Mesenchymal stem cell (in vitro differentiated cells and primary cell): ENCODE measurements around the gene KCNG2.

Source experiments
- DNase-seq: peaks from one replicate; pipeline ENCODE4 v3.0.0-alpha.2; 2013
- H2AFZ ChIP-seq: one replicate; pipeline ENCODE4 v1.6.1; 2013; ENCODE audit warnings: low read depth, mild to moderate bottlenecking, control low read depth, inconsistent platforms, low read length, moderate library complexity
- H2AK5ac ChIP-seq: 2 replicates; pipeline ENCODE4 v1.6.1; 2013; ENCODE audit warnings: low read length, moderate library complexity, mild to moderate bottlenecking, inconsistent platforms; ENCODE audit not compliant: severe bottlenecking
- H2BK120ac ChIP-seq: one replicate; pipeline ENCODE4 v1.6.1; 2013; ENCODE audit warnings: low read depth, mild to moderate bottlenecking, inconsistent platforms, low read length, moderate library complexity
- H2BK12ac ChIP-seq, 2 experiments: one replicate each; pipeline ENCODE4 v1.6.1; 2013; ENCODE audit warnings: inconsistent platforms in 2 of 2, low read length in 2 of 2, mild to moderate bottlenecking in 2 of 2, moderate library complexity in 2 of 2, control low read depth in 1 of 2
- H2BK15ac ChIP-seq: one replicate; pipeline ENCODE4 v1.6.1; 2013; ENCODE audit warnings: mild to moderate bottlenecking, low read depth, inconsistent platforms; ENCODE audit not compliant: poor library complexity, severe bottlenecking
- H2BK5ac ChIP-seq: 2 replicates; pipeline ENCODE4 v1.6.1; 2013; ENCODE audit warnings: low read depth, mild to moderate bottlenecking, low read length, control low read depth, inconsistent platforms; ENCODE audit not compliant: poor library complexity, severe bottlenecking
- H3K14ac ChIP-seq, 2 experiments: one replicate each; pipeline ENCODE4 v1.6.1; 2013; ENCODE audit warnings: inconsistent platforms in 2 of 2, low read length in 2 of 2, control low read depth in 1 of 2, mild to moderate bottlenecking in 1 of 2, moderate library complexity in 1 of 2
- H3K18ac ChIP-seq, 2 experiments: one replicate each; pipeline ENCODE4 v1.6.1; 2013; ENCODE audit warnings: inconsistent platforms in 2 of 2, low read length in 2 of 2, control low read depth in 1 of 2, low read depth in 1 of 2, mild to moderate bottlenecking in 1 of 2
- H3K23ac ChIP-seq, 2 experiments: one replicate each; pipeline ENCODE4 v1.6.1; 2013; ENCODE audit warnings: inconsistent platforms in 2 of 2, low read length in 2 of 2, mild to moderate bottlenecking in 2 of 2, moderate library complexity in 2 of 2, control low read depth in 1 of 2
- H3K27ac ChIP-seq: 2 replicates; pipeline ENCODE4 v1.5.1; 2013; ENCODE audit warnings: mild to moderate bottlenecking, moderate library complexity, low read length, control low read depth, inconsistent platforms; ENCODE audit not compliant: poor library complexity, severe bottlenecking
- H3K27me3 ChIP-seq, 2 experiments: 2 replicates each; pipeline versions ENCODE4 v1.6.1 to v1.7.0; 2013; ENCODE audit warnings: low read length in 2 of 2, mild to moderate bottlenecking in 2 of 2, moderate library complexity in 2 of 2, control low read depth in 1 of 2, inconsistent platforms in 1 of 2; ENCODE audit not compliant: control insufficient read depth in 1 of 2, insufficient read depth in 1 of 2
- H3K36me3 ChIP-seq, 2 experiments: 2 replicates each; pipeline versions ENCODE4 v1.6.1 to v1.7.0; 2013; ENCODE audit warnings: low read length in 2 of 2, control low read depth in 1 of 2, inconsistent platforms in 1 of 2, low read depth in 1 of 2, mild to moderate bottlenecking in 1 of 2; ENCODE audit not compliant: insufficient read depth in 2 of 2, control insufficient read depth in 1 of 2
- H3K4ac ChIP-seq, 2 experiments: one replicate each; pipeline ENCODE4 v1.6.1; 2013; ENCODE audit warnings: inconsistent platforms in 2 of 2, low read length in 2 of 2, mild to moderate bottlenecking in 2 of 2, moderate library complexity in 2 of 2, control low read depth in 1 of 2, low read depth in 1 of 2
- H3K4me1 ChIP-seq: 2 replicates; pipeline ENCODE4 v1.6.1; 2013; ENCODE audit warnings: low read depth, low read length, control low read depth; ENCODE audit not compliant: control insufficient read depth, insufficient read depth
- H3K4me2 ChIP-seq: 2 replicates; pipeline ENCODE4 v1.6.1; 2013; ENCODE audit warnings: low read length, mild to moderate bottlenecking, inconsistent platforms; ENCODE audit not compliant: poor library complexity, severe bottlenecking
- H3K4me3 ChIP-seq, 2 experiments: 2 replicates each; pipeline versions ENCODE4 v1.5.1 to v1.7.0; 2013; ENCODE audit warnings: low read length in 2 of 2, mild to moderate bottlenecking in 2 of 2, control low read depth in 1 of 2, low read depth in 1 of 2; ENCODE audit not compliant: insufficient read depth in 1 of 2
- H3K79me1 ChIP-seq: replicated peaks from 2 replicates; pipeline ENCODE4 v1.6.1; 2013; ENCODE audit warnings: mild to moderate bottlenecking, control low read depth, low read length, inconsistent platforms; ENCODE audit not compliant: poor library complexity, severe bottlenecking
- H3K9ac ChIP-seq: 2 replicates; pipeline ENCODE4 v1.7.0; 2013; ENCODE audit warnings: mild to moderate bottlenecking, low read length, moderate library complexity
- H3K9me3 ChIP-seq: 2 replicates; pipeline ENCODE4 v1.7.0; 2013; ENCODE audit warnings: mild to moderate bottlenecking, low read length; ENCODE audit not compliant: control insufficient read depth
- H4K8ac ChIP-seq: one replicate; pipeline ENCODE4 v1.6.1; 2013; ENCODE audit warnings: inconsistent platforms, mild to moderate bottlenecking, low read length, moderate library complexity
- H4K91ac ChIP-seq: one replicate; pipeline ENCODE4 v1.6.1; 2013; ENCODE audit warnings: mild to moderate bottlenecking, low read length, inconsistent platforms
- WGBS: methylation state at CpG from one replicate; pipeline ENCODE4 v1.1.7; 2013; ENCODE audit warnings: mixed read lengths; 5-methylcytosine and 5-hydroxymethylcytosine counted together

Gene KCNG2

GRCh38 chr18:79873449-79874110 lies 75.8 kb downstream of the KCNG2 start:
- Histone ChIP-seq H3K79me1 (no peaks in the 10 kb centered on the region), H2BK15ac (no peak overlapping the region), H4K8ac (no peak overlapping the region), H3K36me3 (no peaks in the 10 kb centered on the region), H3K9me3 (no peaks in the 10 kb centered on the region), H2BK120ac (no peak overlapping the region), H2AFZ (no peak overlapping the region), H3K27me3 (peaks cover 0 to 64% of the 10 kb centered on the region in 2 experiments), H3K4me1 (peaks cover 4% of the 10 kb centered on the region), H3K4ac (no peak overlapping the region), H3K4me3 (no peak overlapping the region), H3K23ac (no peak overlapping the region), H2BK5ac (no peak overlapping the region), H4K91ac (no peak overlapping the region), H3K14ac (no peak overlapping the region), H2AK5ac (no peak overlapping the region), H3K27ac (no peak overlapping the region), H3K9ac (no peak overlapping the region), H3K4me2 (no peak overlapping the region), H3K18ac (no peak overlapping the region), H2BK12ac (no peak overlapping the region)
- 79% methylated on average over 34 of the region's 34 CpGs for WGBS
- DNase-seq = no peak

- Histone ChIP-seq H2BK120ac (no peak overlapping the region), H3K27ac (no peak overlapping the region), H3K4me1 (peaks cover 4% of the 10 kb centered on the region), H3K14ac (no peak overlapping the region), H3K23ac (no peak overlapping the region), H3K4me3 (no peak overlapping the region), H3K9ac (no peak overlapping the region), H2BK12ac (no peak overlapping the region), H3K18ac (no peak overlapping the region), H3K27me3 (peaks cover 0 to 64% of the 10 kb centered on the region in 2 experiments), H3K4me2 (no peak overlapping the region), H2AK5ac (no peak overlapping the region), H3K36me3 (no peaks in the 10 kb centered on the region), H2AFZ (no peak overlapping the region), H3K79me1 (no peaks in the 10 kb centered on the region), H3K9me3 (peaks cover 6% of the 10 kb centered on the region), H4K8ac (no peak overlapping the region), H2BK5ac (no peak overlapping the region), H4K91ac (no peak overlapping the region), H3K4ac (no peak overlapping the region), H2BK15ac (no peak overlapping the region)
- DNase-seq = no peak
- WGBS = 86% methylated on average over 20 of the region's 24 CpGs
Observed at GRCh38 chr18:79874553-79875530, 77.1 kb downstream of the KCNG2 start.

GRCh38 chr18:79875531-79875919 lies 77.8 kb downstream of the KCNG2 start:
- Histone ChIP-seq H3K36me3 (no peaks in the 10 kb centered on the region), H4K91ac (no peak overlapping the region), H4K8ac (no peak overlapping the region), H2BK12ac (no peak overlapping the region), H3K9me3 (peaks cover 7% of the 10 kb centered on the region), H3K23ac (no peak overlapping the region), H3K14ac (no peak overlapping the region), H3K27ac (no peak overlapping the region), H2BK120ac (no peak overlapping the region), H2BK5ac (no peak overlapping the region), H3K79me1 (no peaks in the 10 kb centered on the region), H3K9ac (no peak overlapping the region), H2AK5ac (no peak overlapping the region), H3K4me1 (peaks cover 1% of the 10 kb centered on the region), H3K4me3 (no peak overlapping the region), H3K4ac (no peak overlapping the region), H3K4me2 (no peak overlapping the region), H2BK15ac (no peak overlapping the region), H2AFZ (no peak overlapping the region), H3K27me3 (peaks cover 0 to 58% of the 10 kb centered on the region in 2 experiments), H3K18ac (no peak overlapping the region)
- no peak for DNase-seq
- 92% methylated on average over 15 of the region's 15 CpGs for WGBS

GRCh38 chr18:79875931-79876461 lies 78.3 kb downstream of the KCNG2 start:
- H3K4ac ChIP-seq = no peak overlapping the region
- no peak overlapping the region for H3K4me3 ChIP-seq
- H4K8ac ChIP-seq = no peak overlapping the region
- no peak for DNase-seq
- H3K14ac ChIP-seq = no peak overlapping the region
- H3K36me3 ChIP-seq = no peaks in the 10 kb centered on the region
- peaks cover 0 to 54% of the 10 kb centered on the region in 2 experiments for H3K27me3 ChIP-seq
- no peak overlapping the region for H3K4me2 ChIP-seq
- no peak overlapping the region for H2BK120ac ChIP-seq
- WGBS = 80% methylated on average over 23 of the region's 23 CpGs
- H3K4me1 ChIP-seq = peaks cover 1% of the 10 kb centered on the region
- no peak overlapping the region for H2AK5ac ChIP-seq
- H3K23ac ChIP-seq = no peak overlapping the region
- peaks cover 7% of the 10 kb centered on the region for H3K9me3 ChIP-seq
- H2AFZ ChIP-seq = no peak overlapping the region
- H3K9ac ChIP-seq = no peak overlapping the region
- no peak overlapping the region for H2BK5ac ChIP-seq
- no peak overlapping the region for H2BK12ac ChIP-seq
- H3K79me1 ChIP-seq = no peaks in the 10 kb centered on the region
- no peak overlapping the region for H3K18ac ChIP-seq
- H4K91ac ChIP-seq = no peak overlapping the region
- H3K27ac ChIP-seq = no peak overlapping the region
- H2BK15ac ChIP-seq = no peak overlapping the region
